GM12878 (cell line): ENCODE measurements around the gene GGNBP2. TPM values are rescaled to one million over a fixed set of nuclear protein-coding genes. Genes with fewer than 3 reads are reported as not detected.
A peak's percentile ranks its signal among the peaks of the same experiment; 100 is the strongest.

Source experiments
- ATF7 ChIP-seq: fragments of 450-650 bp; IDR thresholded peaks from 2 replicates; pipeline ENCODE4 v1.6.1; 2016; ENCODE audit warnings: low read depth, mild to moderate bottlenecking
- BCL11A ChIP-seq: IDR thresholded peaks from 2 replicates; pipeline ENCODE4 v1.6.1; 2011; ENCODE audit warnings: low read depth, low read length
- BHLHE40 ChIP-seq, 2 experiments: fragments of 450-650 bp in 1 of 2; IDR thresholded peaks; 2 replicates each; pipeline ENCODE4 v1.6.1; 2011 to 2017; ENCODE audit warnings: low read depth in 2 of 2, borderline replicate concordance in 1 of 2, improper control_type of control experiment in 1 of 2, low read length in 1 of 2, mild to moderate bottlenecking in 1 of 2
- CREM ChIP-seq: IDR thresholded peaks from 2 replicates; pipeline ENCODE4 v1.6.1; 2014; ENCODE audit warnings: antibody characterized with exemption, low read depth
- E2F4 ChIP-seq: IDR thresholded peaks from 2 replicates; pipeline ENCODE4 v1.6.1; 2012; ENCODE audit warnings: low read depth, low read length, improper control_type of control experiment
- EP300 ChIP-seq, 2 experiments: fragments of 150-350 bp in 1 of 2; IDR thresholded peaks; 2 replicates each; pipeline ENCODE4 v1.6.1; 2011 to 2012; ENCODE audit warnings: low read depth in 2 of 2, low read length in 2 of 2, borderline replicate concordance in 1 of 2, improper control_type of control experiment in 1 of 2, inconsistent platforms in 1 of 2; ENCODE audit not compliant: control insufficient read depth in 1 of 2
- PAX5 ChIP-seq: IDR thresholded peaks from 2 replicates; pipeline ENCODE4 v1.6.1; 2011; ENCODE audit warnings: low read depth, low read length, borderline replicate concordance
- PAX8 ChIP-seq: fragments of 450-650 bp; IDR thresholded peaks from 2 replicates; pipeline ENCODE4 v1.6.1; 2017; ENCODE audit warnings: mild to moderate bottlenecking, moderate library complexity
- POLR2A ChIP-seq: IDR thresholded peaks from 2 replicates; pipeline ENCODE4 v1.6.1; 2011; ENCODE audit warnings: low read depth, mild to moderate bottlenecking, low read length
- RAD21 ChIP-seq: IDR thresholded peaks from 2 replicates; pipeline ENCODE4 v1.6.1; 2011; ENCODE audit warnings: mild to moderate bottlenecking, low read depth, low read length, moderate library complexity; ENCODE audit not compliant: insufficient read depth
- RAD51 ChIP-seq: fragments of 450-650 bp; IDR thresholded peaks from 2 replicates; pipeline ENCODE4 v1.6.1; 2016; ENCODE audit warnings: moderate library complexity, mild to moderate bottlenecking, inconsistent platforms
- RELA ChIP-seq: fragments of 450-650 bp; IDR thresholded peaks from 2 replicates; pipeline ENCODE4 v1.8.0; 2014; ENCODE audit warnings: borderline replicate concordance; ENCODE audit not compliant: partially characterized antibody
- RELB ChIP-seq: fragments of 450-650 bp; IDR thresholded peaks from 2 replicates; pipeline ENCODE4 v1.6.1; 2017; ENCODE audit warnings: low read depth, mild to moderate bottlenecking, moderate library complexity
- SKIL ChIP-seq: fragments of 450-650 bp; IDR thresholded peaks from 2 replicates; pipeline ENCODE4 v1.6.1; 2017; ENCODE audit warnings: mild to moderate bottlenecking, low read depth, inconsistent platforms; ENCODE audit not compliant: poor library complexity, severe bottlenecking
- SMAD1 ChIP-seq: fragments of 450-650 bp; IDR thresholded peaks from 2 replicates; pipeline ENCODE4 v1.6.1; 2018; ENCODE audit warnings: mild to moderate bottlenecking, low read depth; ENCODE audit not compliant: partially characterized antibody
- SREBF2 ChIP-seq: IDR thresholded peaks from 2 replicates; pipeline ENCODE4 v1.6.1; 2012; ENCODE audit warnings: mild to moderate bottlenecking, low read length
- TAF1 ChIP-seq: IDR thresholded peaks from 2 replicates; pipeline ENCODE4 v1.6.1; 2011; ENCODE audit warnings: mild to moderate bottlenecking, low read depth, low read length, borderline replicate concordance
- TCF7 ChIP-seq: IDR thresholded peaks from 2 replicates; pipeline ENCODE4 v1.6.1; 2014; ENCODE audit warnings: antibody characterized with exemption, borderline replicate concordance
- ZBED1 ChIP-seq: IDR thresholded peaks from 2 replicates; pipeline ENCODE4 v1.6.1; 2016; ENCODE audit warnings: borderline replicate concordance
- ZNF207 ChIP-seq: fragments of 450-650 bp; IDR thresholded peaks from 2 replicates; pipeline ENCODE4 v1.6.1; 2014; ENCODE audit warnings: antibody characterized with exemption, mild to moderate bottlenecking, borderline replicate concordance
- ZNF687 ChIP-seq: fragments of 450-650 bp; IDR thresholded peaks from 2 replicates; pipeline ENCODE4 v1.6.1; 2017; ENCODE audit warnings: mild to moderate bottlenecking, moderate library complexity
- polyA plus RNA-seq, 11 experiments: library from polyadenylated mRNA; depleted of rRNA in 4 of 11; unstranded in 6 of 11; stranded (reverse) in 5 of 11; fragments of >200 nt; fragmentation: Nextera tagmentation in 4 of 11; fragmentation: Illumina TruSeq in 1 of 11; extraction: Ambion mirVana in 4 of 11; extraction: Trizol in 1 of 11; gene quantifications; 1 replicate in 1 of 11; 2 replicates in 10 of 11; pipeline versions ENCODE4 v1.2.1 to v1.2.3, GENCODE V29; 2011 to 2016; ENCODE audit warnings: inconsistent platforms in 2 of 11, missing spikeins in 2 of 11, low read depth in 1 of 11
- total RNA-seq, 4 experiments: library from RNA; depleted of rRNA in 3 of 4; stranded (reverse); fragments of >200 nt in 3 of 4; fragmentation: Illumina TruSeq in 1 of 4; extraction: Trizol in 1 of 4; gene quantifications; 2 replicates each; pipeline versions ENCODE4 v1.2.1 to v1.2.3, GENCODE V29; 2013 to 2021

Gene GGNBP2
- total and polyA plus RNA-seq, 10 of the 15 experiments (the other 5 are each of a cell fraction or from before 2014, with no cell fraction given): 36.3 to 82.0 (median 50.0) TPM

GRCh38 chr17:36550491-36551417, 6.0 kb downstream of the GGNBP2 start (continued):
- TF ChIP-seq RELA (no peak), ATF7 (peak; percentile 46; the same call in 1 of the 2 replicates), ZNF207 (no peak), E2F4 (no peak), RAD21 (no peak), EP300 (IDR thresholded peaks at IDR 0.05; ENCODE audit: borderline replicate concordance in 1 of 2, control insufficient read depth in 1 of 2, low read depth in 2 of 2, low read length in 2 of 2) (no peak), POLR2A (no peak), TCF7 (peak; percentile 58; the same call in 1 of the 2 replicates), RAD51 (no peak), CREM (no peak), RELB (peak; percentile 65; the same call in 1 of the 2 replicates), BCL11A (peak; percentile 64; the same call in 1 of the 2 replicates), TAF1 (no peak), SMAD1 (no peak), SREBF2 (no peak), PAX5 (no peak), ZNF687 (no peak), PAX8 (no peak), ZBED1 (no peak), BHLHE40 (IDR thresholded peaks at IDR 0.05; ENCODE audit: borderline replicate concordance in 1 of 2, low read depth in 2 of 2, low read length in 1 of 2) (peak; percentile 40 to 47; a peak in 1 of 4 replicates), SKIL (peak; percentile 42)
